Measurements from ENCODE around the gene UBE2I.

Gene UBE2I

GRCh38 chr16:1316033-1316405 is 6.6 kb downstream of the UBE2I start:
- Histone ChIP-seq H3K36me3 (replicated peaks) (peaks cover 76% of the 10 kb centered on the region), H3K4me3 (ENCODE audit: low read depth, low read length) (no peak overlapping the region), H3K27me3 (replicated peaks) (no peaks in the 10 kb centered on the region), H3K27ac (no peak overlapping the region)
- no peak for DNase-seq
- no peak for TF ChIP-seq CTCF (IDR thresholded peaks at IDR 0.05; ENCODE audit: low read depth, low read length, missing control alignments)
- in situ Hi-C loops (cut with HindIII; ENCODE audit: low pct_ligation_motif_present, low sequenced_read_pairs) = no loop called here

GRCh38 chr16:1317479-1318267 is 8.2 kb downstream of the UBE2I start:
- DNase-seq = no peak
- peaks cover 80% of the 10 kb centered on the region for H3K36me3 ChIP-seq (replicated peaks)
- no peak overlapping the region for H3K4me3 ChIP-seq (ENCODE audit: low read depth, low read length)
- H3K27me3 ChIP-seq (replicated peaks) = no peaks in the 10 kb centered on the region
- in situ Hi-C loops (cut with HindIII; ENCODE audit: low pct_ligation_motif_present, low sequenced_read_pairs) = no loop called here
- no peak overlapping the region for H3K27ac ChIP-seq
- no peak for TF ChIP-seq CTCF (IDR thresholded peaks at IDR 0.05; ENCODE audit: low read depth, low read length, missing control alignments)

- in situ Hi-C loops (cut with HindIII; ENCODE audit: low pct_ligation_motif_present, low sequenced_read_pairs) = no loop called here
- no peak overlapping the region for H3K27ac ChIP-seq
- TF ChIP-seq CTCF (IDR thresholded peaks at IDR 0.05; ENCODE audit: low read depth, low read length, missing control alignments) = no peak
- H3K36me3 ChIP-seq (replicated peaks) = peaks cover 79% of the 10 kb centered on the region
- H3K27me3 ChIP-seq (replicated peaks) = no peaks in the 10 kb centered on the region
- DNase-seq = no peak
- H3K4me3 ChIP-seq (ENCODE audit: low read depth, low read length) = no peak overlapping the region
Measured at GRCh38 chr16:1318268-1318545, 8.8 kb downstream of the UBE2I start.

- no peak for TF ChIP-seq CTCF (IDR thresholded peaks at IDR 0.05; ENCODE audit: low read depth, low read length, missing control alignments)
- H3K27me3 ChIP-seq (replicated peaks) = no peaks in the 10 kb centered on the region
Measured at GRCh38 chr16:1319041-1319440, 9.6 kb downstream of the UBE2I start.

GRCh38 chr16:1320097-1320496 is 10.7 kb downstream of the UBE2I start:
- no peak for TF ChIP-seq CTCF (IDR thresholded peaks at IDR 0.05; ENCODE audit: low read depth, low read length, missing control alignments)
- in situ Hi-C loops (cut with HindIII; ENCODE audit: low pct_ligation_motif_present, low sequenced_read_pairs) = no loop called here
- DNase-seq = no peak
- Histone ChIP-seq H3K4me3 (ENCODE audit: low read depth, low read length) (no peak overlapping the region), H3K27ac (no peak overlapping the region), H3K36me3 (replicated peaks) (peaks cover 84% of the 10 kb centered on the region), H3K27me3 (replicated peaks) (no peaks in the 10 kb centered on the region)

More at GRCh38 chr16:1319041-1319440, 9.6 kb downstream of the UBE2I start:
- no peak overlapping the region for H3K27ac ChIP-seq
- H3K4me3 ChIP-seq (ENCODE audit: low read depth, low read length) = no peak overlapping the region
- DNase-seq = no peak
- in situ Hi-C loops (cut with HindIII; ENCODE audit: low pct_ligation_motif_present, low sequenced_read_pairs) = no loop called here
- H3K36me3 ChIP-seq (replicated peaks) = peaks cover 83% of the 10 kb centered on the region

- in situ Hi-C loops (cut with HindIII; ENCODE audit: low pct_ligation_motif_present, low sequenced_read_pairs) = no loop called here
- no peak for TF ChIP-seq CTCF (IDR thresholded peaks at IDR 0.05; ENCODE audit: low read depth, low read length, missing control alignments)
Measured at GRCh38 chr16:1320658-1321240, 11.3 kb downstream of the UBE2I start.

More at GRCh38 chr16:1320658-1321240, 11.3 kb downstream of the UBE2I start:
- DNase-seq = no peak
- Histone ChIP-seq H3K4me3 (ENCODE audit: low read depth, low read length) (no peak overlapping the region), H3K27me3 (replicated peaks) (no peaks in the 10 kb centered on the region), H3K27ac (no peak overlapping the region), H3K36me3 (replicated peaks) (peaks cover 82% of the 10 kb centered on the region)
